ENCODE results near the gene ZFP91. TPM values are rescaled to one million over a fixed set of nuclear protein-coding genes. Genes with fewer than 3 reads are reported as not detected.

The ZFP91 gene
- total RNA-seq, 2 experiments from 2014 or later = 46.5 to 46.7 TPM

DNA sequence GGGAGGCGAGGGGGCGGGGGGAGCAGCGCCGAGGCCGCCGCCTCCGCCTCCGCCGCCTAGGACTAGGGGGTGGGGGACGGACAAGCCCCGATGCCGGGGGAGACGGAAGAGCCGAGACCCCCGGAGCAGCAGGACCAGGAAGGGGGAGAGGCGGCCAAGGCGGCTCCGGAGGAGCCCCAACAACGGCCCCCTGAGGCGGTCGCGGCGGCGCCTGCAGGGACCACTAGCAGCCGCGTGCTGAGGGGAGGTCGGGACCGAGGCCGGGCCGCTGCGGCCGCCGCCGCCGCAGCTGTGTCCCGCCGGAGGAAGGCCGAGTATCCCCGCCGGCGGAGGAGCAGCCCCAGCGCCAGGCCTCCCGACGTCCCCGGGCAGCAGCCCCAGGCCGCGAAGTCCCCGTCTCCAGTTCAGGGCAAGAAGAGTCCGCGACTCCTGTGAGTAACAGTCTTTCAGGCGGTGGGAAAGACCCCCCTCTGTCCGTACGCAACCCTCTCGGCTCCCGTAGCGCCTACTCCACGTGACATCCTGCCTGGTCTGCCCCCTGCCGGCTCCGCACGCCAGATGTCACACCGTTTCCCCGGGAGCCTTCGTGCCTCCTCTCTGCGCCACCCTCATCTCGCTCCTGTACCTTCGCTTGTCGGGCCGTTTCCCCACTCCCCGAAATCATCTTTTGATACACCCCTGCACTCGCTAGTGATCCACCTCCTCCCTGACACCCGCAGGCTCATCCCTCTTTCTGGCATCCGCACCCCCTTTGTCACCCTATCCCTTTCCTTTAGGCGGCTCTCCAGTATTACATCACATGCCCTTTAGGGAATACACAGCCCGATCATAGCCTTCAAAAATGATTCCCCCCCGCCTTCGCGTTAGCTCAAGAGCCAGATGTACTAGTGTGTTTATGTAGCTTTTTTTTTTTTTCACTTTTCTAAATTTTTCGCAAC is 598 bp downstream of the ZFP91 start:
- H3K27ac Mint-ChIP-seq = peak overlapping the region; percentile 99

DNA sequence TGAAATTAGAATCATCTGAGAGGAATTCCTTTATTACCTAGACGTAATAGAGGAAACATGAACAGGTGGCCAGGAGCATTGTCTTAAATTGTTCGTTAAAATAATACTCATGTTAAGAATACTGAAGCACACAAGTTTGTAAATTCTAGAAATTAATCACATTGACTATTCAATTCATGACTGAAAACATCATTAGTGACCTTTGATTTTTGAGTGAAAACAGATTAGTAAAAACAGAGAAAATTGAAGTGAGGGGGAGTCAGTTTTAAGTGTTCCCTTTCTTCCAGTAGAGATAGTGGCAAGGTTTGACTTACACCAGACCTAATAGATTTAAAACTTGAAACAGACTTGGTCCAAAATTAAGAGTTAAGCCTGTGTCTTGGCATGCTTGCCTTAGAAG is 1.4 kb downstream of the ZFP91 start:
- H3K27ac ChIP-seq (ENCODE audit: low read depth in 1 of 2, low read length in 2 of 2) = peak overlapping the region in 1 of 2 donors; percentile 99
- peak overlapping the region; percentile 87 for H3K4me3 ChIP-seq (ENCODE audit: low read length)
- CTCF ChIA-PET = interaction anchor here (1.7 to 5.8 kb wide), 3 partner anchors 10 to 15 kb away, joined by 4 to 53 read pairs (median 7); no protein-coding TSS in a partner anchor
- H3K9me3 ChIP-seq (ENCODE audit: control insufficient read depth in 1 of 2, insufficient read depth in 1 of 2, low read length in 2 of 2) = no peaks in the 10 kb centered on the region
- DNase-seq (no peak), ATAC-seq (ENCODE audit: poor library complexity) (no peak)
- Mint-ChIP-seq H3K4me1 (ENCODE audit: low read depth) (peaks cover 67% of the 10 kb centered on the region), H3K27me3 (no peaks in the 10 kb centered on the region), H3K9me3 (no peaks in the 10 kb centered on the region), H3K36me3 (ENCODE audit: low read depth) (peaks cover 52% of the 10 kb centered on the region), H3K27ac (peak overlapping the region; percentile 99), H3K4me3 (peak overlapping the region; percentile 99)
- no peaks in the 10 kb centered on the region for H3K36me3 ChIP-seq (ENCODE audit: insufficient read depth, low read length)
- intact Hi-C loops (cut with DNase I, micrococcal nuclease) = loop anchor here in 1 of 2 experiments (10.0 kb wide), 2 partner anchors 866 to 1256 kb away; partner anchors contain the start of genes MED19, TMX2 and TNKS1BP1
- H3K4me1 ChIP-seq (ENCODE audit: insufficient read depth, low read length) = peaks cover 22% of the 10 kb centered on the region
- TF ChIP-seq, protein P1, sequence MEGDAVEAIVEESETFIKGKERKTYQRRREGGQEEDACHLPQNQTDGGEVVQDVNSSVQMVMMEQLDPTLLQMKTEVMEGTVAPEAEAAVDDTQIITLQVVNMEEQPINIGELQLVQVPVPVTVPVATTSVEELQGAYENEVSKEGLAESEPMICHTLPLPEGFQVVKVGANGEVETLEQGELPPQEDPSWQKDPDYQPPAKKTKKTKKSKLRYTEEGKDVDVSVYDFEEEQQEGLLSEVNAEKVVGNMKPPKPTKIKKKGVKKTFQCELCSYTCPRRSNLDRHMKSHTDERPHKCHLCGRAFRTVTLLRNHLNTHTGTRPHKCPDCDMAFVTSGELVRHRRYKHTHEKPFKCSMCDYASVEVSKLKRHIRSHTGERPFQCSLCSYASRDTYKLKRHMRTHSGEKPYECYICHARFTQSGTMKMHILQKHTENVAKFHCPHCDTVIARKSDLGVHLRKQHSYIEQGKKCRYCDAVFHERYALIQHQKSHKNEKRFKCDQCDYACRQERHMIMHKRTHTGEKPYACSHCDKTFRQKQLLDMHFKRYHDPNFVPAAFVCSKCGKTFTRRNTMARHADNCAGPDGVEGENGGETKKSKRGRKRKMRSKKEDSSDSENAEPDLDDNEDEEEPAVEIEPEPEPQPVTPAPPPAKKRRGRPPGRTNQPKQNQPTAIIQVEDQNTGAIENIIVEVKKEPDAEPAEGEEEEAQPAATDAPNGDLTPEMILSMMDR (IDR thresholded peaks at IDR 0.05) = no peak
- no peaks in the 10 kb centered on the region for H3K27me3 ChIP-seq (ENCODE audit: control insufficient read depth in 1 of 2, insufficient read depth in 2 of 2, low read length in 2 of 2)
- POLR2A ChIA-PET = interaction anchor here (2.5 to 6.5 kb wide), 3 partner anchors 14 to 57 kb away, joined by 7 to 108 read pairs (median 60); no protein-coding TSS in a partner anchor

More for the DNA sequence above, 598 bp downstream of the ZFP91 start:
- Histone ChIP-seq H3K27ac (ENCODE audit: low read depth in 1 of 2, low read length in 2 of 2) (peak overlapping the region; percentile 90 to 99), H3K9me3 (ENCODE audit: control insufficient read depth in 1 of 2, insufficient read depth in 1 of 2, low read length in 2 of 2) (no peaks in the 10 kb centered on the region), H3K36me3 (ENCODE audit: insufficient read depth, low read length) (no peaks in the 10 kb centered on the region), H3K27me3 (ENCODE audit: control insufficient read depth in 1 of 2, insufficient read depth in 2 of 2, low read length in 2 of 2) (no peaks in the 10 kb centered on the region), H3K4me3 (ENCODE audit: low read length) (peak overlapping the region; percentile 87), H3K4me1 (ENCODE audit: insufficient read depth, low read length) (peaks cover 22% of the 10 kb centered on the region)
- Mint-ChIP-seq H3K27me3 (no peaks in the 10 kb centered on the region), H3K9me3 (no peaks in the 10 kb centered on the region), H3K4me3 (peak overlapping the region; percentile 99), H3K4me1 (ENCODE audit: low read depth) (peaks cover 76% of the 10 kb centered on the region), H3K36me3 (ENCODE audit: low read depth) (peaks cover 48% of the 10 kb centered on the region)
- DNase-seq (peak; percentile 87 to 97 (median 91)), ATAC-seq (ENCODE audit: poor library complexity) (peak; percentile 37)
- POLR2A ChIA-PET = interaction anchor here (0.6 to 6.5 kb wide), 5 partner anchors 13 to 1065 kb away, joined by 3 to 108 read pairs (median 7); no protein-coding TSS in a partner anchor
- TF ChIP-seq, protein P1 (IDR thresholded peaks at IDR 0.05) = peak; percentile 81
- intact Hi-C loops (cut with DNase I, micrococcal nuclease) = loop anchor here (1.0 to 10.0 kb wide), 16 partner anchors 11 to 1255 kb away; partner anchors contain the start of genes FAM111A (in 2 of the 2), MED19 (in 2 of the 2), TMX2 (in 2 of the 2) and TNKS1BP1 (in 2 of the 2)
- CTCF ChIA-PET = interaction anchor here (0.7 to 5.8 kb wide), 5 partner anchors 10 to 56 kb away, joined by 3 to 53 read pairs (median 5); no protein-coding TSS in a partner anchor

DNA sequence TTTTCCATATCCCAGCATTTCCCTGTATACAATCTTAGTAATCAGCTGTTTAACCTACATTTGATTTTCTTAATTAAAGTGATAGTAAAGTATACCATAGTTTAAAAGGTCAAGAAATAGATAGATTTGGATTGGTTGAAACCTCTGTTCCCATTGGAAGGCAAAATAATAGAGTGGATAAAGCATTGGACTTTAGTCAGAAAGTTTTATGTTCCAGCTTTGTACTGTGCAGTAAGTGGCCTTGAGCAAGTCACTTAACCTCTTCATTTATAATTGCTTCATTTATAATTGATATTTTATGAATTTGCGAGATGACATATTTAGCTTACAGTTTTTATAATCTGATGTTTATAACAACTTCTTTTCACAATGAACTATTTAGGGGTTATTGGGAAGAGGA is 3.6 kb downstream of the ZFP91 start:
- no peak overlapping the region for H3K27ac ChIP-seq (ENCODE audit: low read depth in 1 of 2, low read length in 2 of 2)
- no peak for DNase-seq
- H3K9me3 ChIP-seq (ENCODE audit: control insufficient read depth in 1 of 2, insufficient read depth in 1 of 2, low read length in 2 of 2) = no peaks in the 10 kb centered on the region
- no peak for ATAC-seq (ENCODE audit: poor library complexity)
- H3K4me1 Mint-ChIP-seq (ENCODE audit: low read depth) = peaks cover 68% of the 10 kb centered on the region
- H3K36me3 ChIP-seq (ENCODE audit: insufficient read depth, low read length) = peaks cover 16% of the 10 kb centered on the region
- TF ChIP-seq, protein P1 (IDR thresholded peaks at IDR 0.05) = no peak
- H3K27ac Mint-ChIP-seq = no peak overlapping the region
- POLR2A ChIA-PET = interaction anchor here (0.7 to 1.8 kb wide), 2 partner anchors 16 to 52 kb away, joined by 4 read pairs; no protein-coding TSS in a partner anchor
- H3K4me3 ChIP-seq (ENCODE audit: low read length) = no peak overlapping the region
- H3K9me3 Mint-ChIP-seq = no peaks in the 10 kb centered on the region
- H3K4me3 Mint-ChIP-seq = no peak overlapping the region
- no peaks in the 10 kb centered on the region for H3K27me3 Mint-ChIP-seq
- no peaks in the 10 kb centered on the region for H3K27me3 ChIP-seq (ENCODE audit: control insufficient read depth in 1 of 2, insufficient read depth in 2 of 2, low read length in 2 of 2)
- H3K36me3 Mint-ChIP-seq (ENCODE audit: low read depth) = peaks cover 68% of the 10 kb centered on the region
- H3K4me1 ChIP-seq (ENCODE audit: insufficient read depth, low read length) = peaks cover 10% of the 10 kb centered on the region
- intact Hi-C loops (cut with DNase I, micrococcal nuclease) = loop anchor here in 1 of 2 experiments (10.0 kb wide), 2 partner anchors 868 to 1258 kb away; partner anchors contain the start of genes MED19, TMX2 and TNKS1BP1
- CTCF ChIA-PET = interaction anchor here (1.0 to 3.3 kb wide), 2 partner anchors 15 to 23 kb away, joined by 3 to 15 read pairs; no protein-coding TSS in a partner anchor

Measured in CD4-positive, alpha-beta T cell (primary cell).